ENCODE measurements around the gene PLB1. TPM values are rescaled to one million over a fixed set of nuclear protein-coding genes. Genes with fewer than 3 reads are reported as not detected.

The PLB1 gene
- total and polyA plus RNA-seq, 2 donors (not counting 1 experiment from before 2014, with no cell fraction given): 0.25 to 0.51 TPM

GRCh38 chr2:28633746-28634145 is 137.9 kb downstream of the PLB1 start:
- Histone ChIP-seq H4K20me1 (ENCODE audit: control insufficient read depth, insufficient read depth, low read length, poor library complexity, severe bottlenecking) (no peaks in the 10 kb centered on the region), H3K4me1 (ENCODE audit: control insufficient read depth in 2 of 2, insufficient read depth in 2 of 2, low read length in 2 of 2) (no peaks in the 10 kb centered on the region), H3K27me3 (replicated peaks in 1 of 4; ENCODE audit: control extremely low read depth in 1 of 4, control insufficient read depth in 3 of 4, insufficient read depth in 4 of 4, low read length in 3 of 4) (no peaks in the 10 kb centered on the region), H3K9me3 (ENCODE audit: control extremely low read depth in 1 of 3, control insufficient read depth in 2 of 3, insufficient read depth in 1 of 3, low read length in 2 of 3) (no peaks in the 10 kb centered on the region), H3K36me3 (replicated peaks in 1 of 2; ENCODE audit: control extremely low read depth in 1 of 2, control insufficient read depth in 1 of 2, extremely low read depth in 1 of 2, insufficient read depth in 2 of 2, low read length in 1 of 2) (no peaks in the 10 kb centered on the region), H2AFZ (ENCODE audit: insufficient read depth, low read depth, low read length, poor library complexity, severe bottlenecking) (no peak overlapping the region), H3K9ac (ENCODE audit: low read length) (no peak overlapping the region), H3K4me2 (replicated peaks; ENCODE audit: low read depth, low read length, poor library complexity, severe bottlenecking) (no peak overlapping the region), H3K27ac (ENCODE audit: low read length in 2 of 2) (no peak overlapping the region), H3K79me2 (ENCODE audit: control insufficient read depth, insufficient read depth, low read length) (no peaks in the 10 kb centered on the region), H3K4me3 (ENCODE audit: control extremely low read depth in 1 of 5, extremely low read depth in 1 of 5, insufficient read depth in 1 of 5, low read depth in 2 of 5, low read length in 4 of 5) (no peak overlapping the region)
- Mint-ChIP-seq H3K4me3 (no peak overlapping the region), H3K27ac (no peak overlapping the region), H3K4me1 (no peaks in the 10 kb centered on the region), H3K9me3 (ENCODE audit: insufficient read depth) (no peaks in the 10 kb centered on the region), H3K27me3 (no peaks in the 10 kb centered on the region)
- ATAC-seq (ENCODE audit: low read depth) (no peak), DNase-seq (no peak)
- WGBS (ENCODE audit: insufficient coverage): 92% methylated on average over 5 of the region's 5 CpGs
- ChIA-PET CTCF (no interaction called here), POLR2A (no interaction called here)
- TF ChIP-seq, protein P1, sequence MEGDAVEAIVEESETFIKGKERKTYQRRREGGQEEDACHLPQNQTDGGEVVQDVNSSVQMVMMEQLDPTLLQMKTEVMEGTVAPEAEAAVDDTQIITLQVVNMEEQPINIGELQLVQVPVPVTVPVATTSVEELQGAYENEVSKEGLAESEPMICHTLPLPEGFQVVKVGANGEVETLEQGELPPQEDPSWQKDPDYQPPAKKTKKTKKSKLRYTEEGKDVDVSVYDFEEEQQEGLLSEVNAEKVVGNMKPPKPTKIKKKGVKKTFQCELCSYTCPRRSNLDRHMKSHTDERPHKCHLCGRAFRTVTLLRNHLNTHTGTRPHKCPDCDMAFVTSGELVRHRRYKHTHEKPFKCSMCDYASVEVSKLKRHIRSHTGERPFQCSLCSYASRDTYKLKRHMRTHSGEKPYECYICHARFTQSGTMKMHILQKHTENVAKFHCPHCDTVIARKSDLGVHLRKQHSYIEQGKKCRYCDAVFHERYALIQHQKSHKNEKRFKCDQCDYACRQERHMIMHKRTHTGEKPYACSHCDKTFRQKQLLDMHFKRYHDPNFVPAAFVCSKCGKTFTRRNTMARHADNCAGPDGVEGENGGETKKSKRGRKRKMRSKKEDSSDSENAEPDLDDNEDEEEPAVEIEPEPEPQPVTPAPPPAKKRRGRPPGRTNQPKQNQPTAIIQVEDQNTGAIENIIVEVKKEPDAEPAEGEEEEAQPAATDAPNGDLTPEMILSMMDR (IDR thresholded peaks at IDR 0.05): no peak
- no peak for TF ChIP-seq EZH2 (IDR thresholded peaks at IDR 0.05; ENCODE audit: borderline replicate concordance, insufficient read depth, low read depth, low read length, poor library complexity, severe bottlenecking)
- intact Hi-C loops (cut with micrococcal nuclease): no loop called here

- Histone ChIP-seq H3K79me2 (ENCODE audit: control insufficient read depth, insufficient read depth, low read length) (no peaks in the 10 kb centered on the region), H2AFZ (ENCODE audit: insufficient read depth, low read depth, low read length, poor library complexity, severe bottlenecking) (no peak overlapping the region), H3K4me1 (ENCODE audit: control insufficient read depth in 2 of 2, insufficient read depth in 2 of 2, low read length in 2 of 2) (no peaks in the 10 kb centered on the region), H3K4me2 (replicated peaks; ENCODE audit: low read depth, low read length, poor library complexity, severe bottlenecking) (no peak overlapping the region), H3K36me3 (replicated peaks in 1 of 2; ENCODE audit: control extremely low read depth in 1 of 2, control insufficient read depth in 1 of 2, extremely low read depth in 1 of 2, insufficient read depth in 2 of 2, low read length in 1 of 2) (no peaks in the 10 kb centered on the region), H3K27ac (ENCODE audit: low read length in 2 of 2) (no peak overlapping the region), H3K27me3 (replicated peaks in 1 of 4; ENCODE audit: control extremely low read depth in 1 of 4, control insufficient read depth in 3 of 4, insufficient read depth in 4 of 4, low read length in 3 of 4) (no peaks in the 10 kb centered on the region), H4K20me1 (ENCODE audit: control insufficient read depth, insufficient read depth, low read length, poor library complexity, severe bottlenecking) (no peaks in the 10 kb centered on the region), H3K9ac (ENCODE audit: low read length) (no peak overlapping the region), H3K4me3 (ENCODE audit: control extremely low read depth in 1 of 5, extremely low read depth in 1 of 5, insufficient read depth in 1 of 5, low read depth in 2 of 5, low read length in 4 of 5) (no peak overlapping the region), H3K9me3 (ENCODE audit: control extremely low read depth in 1 of 3, control insufficient read depth in 2 of 3, insufficient read depth in 1 of 3, low read length in 2 of 3) (no peaks in the 10 kb centered on the region)
- Mint-ChIP-seq H3K27me3 (no peaks in the 10 kb centered on the region), H3K4me3 (no peak overlapping the region), H3K27ac (no peak overlapping the region), H3K4me1 (no peaks in the 10 kb centered on the region), H3K9me3 (ENCODE audit: insufficient read depth) (no peaks in the 10 kb centered on the region)
- ChIA-PET POLR2A (no interaction called here), CTCF (interaction anchor here (1.1 kb wide), 1 partner anchor 10 kb away, joined by 3 read pairs; no protein-coding TSS in a partner anchor)
- WGBS (ENCODE audit: insufficient coverage): 100% methylated on average over 1 of the region's 2 CpGs
- TF ChIP-seq EZH2 (IDR thresholded peaks at IDR 0.05; ENCODE audit: borderline replicate concordance, insufficient read depth, low read depth, low read length, poor library complexity, severe bottlenecking): no peak
- TF ChIP-seq, protein P1 (IDR thresholded peaks at IDR 0.05): no peak
- ATAC-seq (ENCODE audit: low read depth) (no peak), DNase-seq (no peak)
- intact Hi-C loops (cut with micrococcal nuclease): no loop called here
Observed at GRCh38 chr2:28635191-28635611, 139.3 kb downstream of the PLB1 start.
